DND-41 (cell line): Measurements from ENCODE around the gene TULP4.
"Not testable (repeated sequence)": the region's sequence is repeated elsewhere in the genome, so short reads cannot be mapped to it uniquely, and the experiment has no call there.

Experiments used
- EZH2 ChIP-seq: IDR thresholded peaks from 3 replicates; pipeline ENCODE4 v1.6.1; 2012; ENCODE audit warnings: borderline replicate concordance, low read depth, mild to moderate bottlenecking, moderate library complexity, low read length, inconsistent platforms; ENCODE audit not compliant: severe bottlenecking
- TF ChIP-seq, protein P1 (sequence below): IDR thresholded peaks from 2 replicates; pipeline ENCODE4 v1.5.1; 2012; ENCODE audit warnings: borderline replicate concordance, low read length, moderate library complexity, mild to moderate bottlenecking; ENCODE audit not compliant: poor library complexity, severe bottlenecking; ENCODE audit errors: extremely low read depth

DNA sequence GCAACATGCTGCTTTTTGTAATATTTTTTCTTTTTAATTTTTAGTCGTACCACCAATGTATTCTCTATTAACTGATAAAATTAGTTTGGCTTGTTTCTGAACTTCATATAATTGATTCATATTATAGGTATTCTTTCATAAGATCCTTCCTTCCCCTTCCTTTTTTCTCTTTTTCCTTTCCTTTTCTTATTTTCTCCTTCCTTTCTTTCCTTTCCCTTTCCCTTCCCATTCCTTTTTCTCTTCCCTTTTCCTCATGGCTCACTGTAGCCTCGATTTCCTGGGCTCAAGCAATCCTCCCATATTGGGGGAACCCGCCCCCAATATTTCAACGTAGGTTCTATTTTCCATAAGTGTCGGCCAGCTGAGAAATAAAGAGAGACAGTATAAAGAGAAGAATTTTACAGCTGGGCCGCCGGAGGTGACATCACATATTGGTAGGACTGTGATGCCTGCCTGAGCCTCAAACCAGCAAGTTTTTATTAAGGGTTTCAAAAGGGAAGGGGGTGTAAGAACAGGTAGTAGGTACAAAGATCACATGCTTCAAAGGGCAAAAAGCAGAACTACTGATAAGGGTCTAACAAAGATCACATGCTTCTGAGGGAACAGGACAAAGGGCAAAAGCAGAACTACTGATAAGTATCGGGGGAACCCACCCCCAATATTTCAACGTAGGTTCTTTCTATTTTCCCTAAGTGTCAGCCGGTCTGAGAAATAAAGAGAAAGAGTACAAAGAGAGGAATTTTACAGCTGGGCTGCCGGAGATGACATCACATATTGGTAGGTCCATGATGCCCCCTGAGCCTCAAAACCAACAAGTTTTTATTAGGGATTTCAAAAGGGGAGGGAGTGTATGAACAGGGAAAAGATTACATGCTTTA lies 16.1 kb upstream of the TULP4 start:
- TF ChIP-seq, protein P1, sequence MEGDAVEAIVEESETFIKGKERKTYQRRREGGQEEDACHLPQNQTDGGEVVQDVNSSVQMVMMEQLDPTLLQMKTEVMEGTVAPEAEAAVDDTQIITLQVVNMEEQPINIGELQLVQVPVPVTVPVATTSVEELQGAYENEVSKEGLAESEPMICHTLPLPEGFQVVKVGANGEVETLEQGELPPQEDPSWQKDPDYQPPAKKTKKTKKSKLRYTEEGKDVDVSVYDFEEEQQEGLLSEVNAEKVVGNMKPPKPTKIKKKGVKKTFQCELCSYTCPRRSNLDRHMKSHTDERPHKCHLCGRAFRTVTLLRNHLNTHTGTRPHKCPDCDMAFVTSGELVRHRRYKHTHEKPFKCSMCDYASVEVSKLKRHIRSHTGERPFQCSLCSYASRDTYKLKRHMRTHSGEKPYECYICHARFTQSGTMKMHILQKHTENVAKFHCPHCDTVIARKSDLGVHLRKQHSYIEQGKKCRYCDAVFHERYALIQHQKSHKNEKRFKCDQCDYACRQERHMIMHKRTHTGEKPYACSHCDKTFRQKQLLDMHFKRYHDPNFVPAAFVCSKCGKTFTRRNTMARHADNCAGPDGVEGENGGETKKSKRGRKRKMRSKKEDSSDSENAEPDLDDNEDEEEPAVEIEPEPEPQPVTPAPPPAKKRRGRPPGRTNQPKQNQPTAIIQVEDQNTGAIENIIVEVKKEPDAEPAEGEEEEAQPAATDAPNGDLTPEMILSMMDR: not testable (repeated sequence)
- TF ChIP-seq EZH2: not testable (repeated sequence)
